ENCODE results near the gene TRIP12.

TRIP12 gene

DNA sequence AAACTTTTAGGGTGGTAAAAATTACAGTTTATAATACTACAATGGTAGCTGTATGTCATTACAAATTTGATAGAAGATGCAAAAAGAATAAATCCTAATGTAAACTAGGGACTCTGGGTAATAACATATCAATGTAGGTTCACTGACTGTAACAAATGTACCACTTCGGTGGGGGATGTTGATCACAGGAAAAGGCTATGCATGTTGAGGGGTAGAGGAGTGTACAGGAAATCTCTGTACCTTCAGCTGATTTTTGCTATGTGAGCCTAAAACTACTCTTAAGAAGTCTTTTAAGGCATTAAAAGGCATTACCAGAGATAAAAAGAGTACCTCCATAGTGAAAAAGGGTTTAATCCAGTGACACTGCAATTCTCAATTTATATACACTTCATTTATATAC lies 25.0 kb downstream of the TRIP12 start:
- no peaks in the 10 kb centered on the region for H3K9me3 ChIP-seq (ENCODE audit: insufficient read depth, low read length)
- no peak overlapping the region for H3K9ac ChIP-seq (ENCODE audit: low read length)
- peaks cover 97% of the 10 kb centered on the region for H3K79me2 ChIP-seq (ENCODE audit: insufficient read depth, low read length)
- H3K27ac ChIP-seq (ENCODE audit: low read depth, low read length) = no peak overlapping the region
- H3K27me3 ChIP-seq (ENCODE audit: low read length) = no peaks in the 10 kb centered on the region
- no peak overlapping the region for H2AFZ ChIP-seq (ENCODE audit: low read depth, low read length, severe bottlenecking)
- peaks cover 25% of the 10 kb centered on the region for H4K20me1 ChIP-seq (ENCODE audit: low read depth, low read length)
- H3K4me3 ChIP-seq (ENCODE audit: insufficient read depth, low read length, poor library complexity, severe bottlenecking) = no peak overlapping the region
- no peaks in the 10 kb centered on the region for H3K9me2 ChIP-seq (replicated peaks; ENCODE audit: insufficient read depth, low read length)
- H3K4me2 ChIP-seq (ENCODE audit: low read depth, low read length, poor library complexity, severe bottlenecking) = no peak overlapping the region
- H3F3A ChIP-seq (ENCODE audit: insufficient read depth) = no peaks in the 10 kb centered on the region
- TF ChIP-seq EZH2phosphoT487 (conservative IDR thresholded peaks at IDR 0.05; ENCODE audit: low read length) = no peak
- TF ChIP-seq, protein P1, sequence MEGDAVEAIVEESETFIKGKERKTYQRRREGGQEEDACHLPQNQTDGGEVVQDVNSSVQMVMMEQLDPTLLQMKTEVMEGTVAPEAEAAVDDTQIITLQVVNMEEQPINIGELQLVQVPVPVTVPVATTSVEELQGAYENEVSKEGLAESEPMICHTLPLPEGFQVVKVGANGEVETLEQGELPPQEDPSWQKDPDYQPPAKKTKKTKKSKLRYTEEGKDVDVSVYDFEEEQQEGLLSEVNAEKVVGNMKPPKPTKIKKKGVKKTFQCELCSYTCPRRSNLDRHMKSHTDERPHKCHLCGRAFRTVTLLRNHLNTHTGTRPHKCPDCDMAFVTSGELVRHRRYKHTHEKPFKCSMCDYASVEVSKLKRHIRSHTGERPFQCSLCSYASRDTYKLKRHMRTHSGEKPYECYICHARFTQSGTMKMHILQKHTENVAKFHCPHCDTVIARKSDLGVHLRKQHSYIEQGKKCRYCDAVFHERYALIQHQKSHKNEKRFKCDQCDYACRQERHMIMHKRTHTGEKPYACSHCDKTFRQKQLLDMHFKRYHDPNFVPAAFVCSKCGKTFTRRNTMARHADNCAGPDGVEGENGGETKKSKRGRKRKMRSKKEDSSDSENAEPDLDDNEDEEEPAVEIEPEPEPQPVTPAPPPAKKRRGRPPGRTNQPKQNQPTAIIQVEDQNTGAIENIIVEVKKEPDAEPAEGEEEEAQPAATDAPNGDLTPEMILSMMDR (IDR thresholded peaks at IDR 0.05; ENCODE audit: insufficient read depth, low read length, poor library complexity, severe bottlenecking) = no peak
- peaks cover 4% of the 10 kb centered on the region; the same call in 1 of the 2 replicates for H3K36me3 ChIP-seq (ENCODE audit: low read length)

- no peak overlapping the region for H3K4me3 ChIP-seq (ENCODE audit: insufficient read depth, low read length, poor library complexity, severe bottlenecking)
- H3K9me3 ChIP-seq (ENCODE audit: insufficient read depth, low read length) = no peaks in the 10 kb centered on the region
- TF ChIP-seq EZH2phosphoT487 (conservative IDR thresholded peaks at IDR 0.05; ENCODE audit: low read length) = no peak
- TF ChIP-seq, protein P1 (IDR thresholded peaks at IDR 0.05; ENCODE audit: insufficient read depth, low read length, poor library complexity, severe bottlenecking) = no peak
- no peak overlapping the region for H3K9ac ChIP-seq (ENCODE audit: low read length)
- H3K27me3 ChIP-seq (ENCODE audit: low read length) = no peaks in the 10 kb centered on the region
- H3K27ac ChIP-seq (ENCODE audit: low read depth, low read length) = no peak overlapping the region
- no peaks in the 10 kb centered on the region for H3K36me3 ChIP-seq (ENCODE audit: low read length)
- peaks cover 95% of the 10 kb centered on the region for H3K79me2 ChIP-seq (ENCODE audit: insufficient read depth, low read length)
- H2AFZ ChIP-seq (ENCODE audit: low read depth, low read length, severe bottlenecking) = no peak overlapping the region
- no peak overlapping the region for H3K4me2 ChIP-seq (ENCODE audit: low read depth, low read length, poor library complexity, severe bottlenecking)
- H4K20me1 ChIP-seq (ENCODE audit: low read depth, low read length) = peaks cover 15% of the 10 kb centered on the region; the same call in 1 of the 2 replicates
- H3K9me2 ChIP-seq (replicated peaks; ENCODE audit: insufficient read depth, low read length) = no peaks in the 10 kb centered on the region
- no peaks in the 10 kb centered on the region for H3F3A ChIP-seq (ENCODE audit: insufficient read depth)
These were observed 32.8 kb downstream of the TRIP12 start for GRCh38 chr2:229889023-229889422.

DNA sequence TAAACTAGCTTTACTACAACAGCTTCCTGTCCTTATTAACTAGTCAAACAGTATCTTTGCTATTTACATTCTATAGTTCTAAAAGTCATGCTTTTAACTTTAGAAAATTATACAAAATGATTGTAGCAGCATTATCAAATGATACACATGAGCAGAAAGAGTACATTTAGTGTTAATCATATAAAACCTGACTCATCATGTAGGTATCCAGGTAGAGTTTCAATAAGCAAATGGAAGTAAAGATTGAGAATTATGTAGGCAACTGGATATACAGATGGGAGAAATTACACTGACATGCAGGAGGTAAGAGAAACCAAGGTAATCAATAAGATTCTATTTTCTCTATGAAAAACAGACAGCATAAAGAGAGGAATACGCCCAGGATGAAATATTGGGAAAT lies 33.8 kb downstream of the TRIP12 start:
- Histone ChIP-seq H3K27me3 (ENCODE audit: low read length) (no peaks in the 10 kb centered on the region), H3F3A (ENCODE audit: insufficient read depth) (no peaks in the 10 kb centered on the region), H3K79me2 (ENCODE audit: insufficient read depth, low read length) (peaks cover 95% of the 10 kb centered on the region), H3K27ac (ENCODE audit: low read depth, low read length) (no peak overlapping the region), H3K4me3 (ENCODE audit: insufficient read depth, low read length, poor library complexity, severe bottlenecking) (no peak overlapping the region), H3K9ac (ENCODE audit: low read length) (no peak overlapping the region), H2AFZ (ENCODE audit: low read depth, low read length, severe bottlenecking) (no peak overlapping the region), H3K9me3 (ENCODE audit: insufficient read depth, low read length) (no peaks in the 10 kb centered on the region), H3K4me2 (ENCODE audit: low read depth, low read length, poor library complexity, severe bottlenecking) (no peak overlapping the region), H4K20me1 (ENCODE audit: low read depth, low read length) (peaks cover 10% of the 10 kb centered on the region), H3K9me2 (replicated peaks; ENCODE audit: insufficient read depth, low read length) (no peaks in the 10 kb centered on the region), H3K36me3 (ENCODE audit: low read length) (no peaks in the 10 kb centered on the region)
- TF ChIP-seq EZH2phosphoT487 (conservative IDR thresholded peaks at IDR 0.05; ENCODE audit: low read length) = no peak
- TF ChIP-seq, protein P1 (IDR thresholded peaks at IDR 0.05; ENCODE audit: insufficient read depth, low read length, poor library complexity, severe bottlenecking) = no peak
